Lower leg skin (tissue), 3 donors: ENCODE results near the gene GLRX5.

ENCODE experiments used
- CTCF ChIP-seq, 3 donors: fragments of 450-650 bp; IDR thresholded peaks; one replicate each; pipeline ENCODE4 v1.5.1; 2016; ENCODE audit warnings: antibody characterized with exemption in 3 of 3, mild to moderate bottlenecking in 3 of 3, moderate library complexity in 2 of 3
- POLR2A ChIP-seq, 2 donors: fragments of 450-650 bp; IDR thresholded peaks; one replicate each; pipeline ENCODE4 v1.6.1; 2016 to 2017; ENCODE audit warnings: antibody characterized with exemption in 2 of 2, mild to moderate bottlenecking in 1 of 2, moderate library complexity in 1 of 2

- TF ChIP-seq CTCF (IDR thresholded peaks at IDR 0.05) (no peak), POLR2A (IDR thresholded peaks at IDR 0.05) (no peak)
Observed at GRCh38 chr14:95548328-95548929, 13.6 kb downstream of the GLRX5 start.
